ENCODE measurements around the gene XYLB. TPM values are rescaled to one million over a fixed set of nuclear protein-coding genes. Genes with fewer than 3 reads are reported as not detected.

XYLB gene
- total RNA-seq, 2 experiments from 2014 or later = 4.4 to 4.7 TPM

DNA sequence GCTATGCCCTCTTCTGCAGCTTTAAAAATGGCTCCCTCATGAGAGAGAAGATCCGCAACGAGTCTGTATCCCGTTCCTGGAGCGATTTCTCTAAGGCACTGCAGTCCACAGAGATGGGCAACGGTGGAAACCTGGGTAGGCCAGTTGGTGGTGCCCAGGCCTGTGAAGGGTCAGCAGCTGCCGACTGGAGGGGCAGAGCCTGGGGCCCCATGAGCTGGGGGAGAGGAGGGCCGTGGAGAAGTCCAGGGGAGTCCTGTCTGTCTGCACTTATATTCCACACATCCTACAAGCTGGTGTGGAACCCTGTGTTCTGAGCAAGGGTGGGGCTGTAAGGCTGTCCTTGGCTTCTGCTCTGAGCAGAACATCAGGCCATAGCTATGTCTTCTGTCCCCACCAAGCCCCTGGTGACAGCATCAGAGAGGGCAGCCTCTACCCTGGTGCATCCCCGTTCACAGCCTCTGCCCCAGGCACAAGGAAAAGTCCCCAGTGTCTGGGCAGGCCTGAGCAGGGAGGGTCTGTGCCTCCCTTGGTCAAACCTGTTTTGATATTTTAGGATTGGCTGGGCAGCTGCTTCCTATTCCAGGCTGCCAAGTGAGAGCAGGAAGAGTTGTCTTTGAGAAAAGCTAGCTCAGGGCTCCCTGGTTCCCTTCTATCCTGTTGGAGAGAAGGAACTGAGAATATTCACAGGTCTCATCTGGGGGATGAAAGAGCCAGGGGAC is 29.7 kb downstream of the XYLB start:
- POLR2A ChIA-PET = no interaction called here
- no peak for DNase-seq
- Mint-ChIP-seq H3K4me3 (no peak overlapping the region), H3K4me1 (ENCODE audit: low read depth) (peaks cover 20% of the 10 kb centered on the region), H3K9me3 (peaks cover 2% of the 10 kb centered on the region), H3K36me3 (ENCODE audit: low read depth) (peaks cover 51% of the 10 kb centered on the region), H3K27me3 (no peaks in the 10 kb centered on the region), H3K27ac (no peak overlapping the region)
- intact Hi-C loops (cut with micrococcal nuclease) = no loop called here
- ATAC-seq = no peak
- CTCF ChIA-PET = interaction anchor here (1.0 kb wide), 1 partner anchor 104 kb away, joined by 3 read pairs; no protein-coding TSS in a partner anchor
- TF ChIP-seq, protein P1, sequence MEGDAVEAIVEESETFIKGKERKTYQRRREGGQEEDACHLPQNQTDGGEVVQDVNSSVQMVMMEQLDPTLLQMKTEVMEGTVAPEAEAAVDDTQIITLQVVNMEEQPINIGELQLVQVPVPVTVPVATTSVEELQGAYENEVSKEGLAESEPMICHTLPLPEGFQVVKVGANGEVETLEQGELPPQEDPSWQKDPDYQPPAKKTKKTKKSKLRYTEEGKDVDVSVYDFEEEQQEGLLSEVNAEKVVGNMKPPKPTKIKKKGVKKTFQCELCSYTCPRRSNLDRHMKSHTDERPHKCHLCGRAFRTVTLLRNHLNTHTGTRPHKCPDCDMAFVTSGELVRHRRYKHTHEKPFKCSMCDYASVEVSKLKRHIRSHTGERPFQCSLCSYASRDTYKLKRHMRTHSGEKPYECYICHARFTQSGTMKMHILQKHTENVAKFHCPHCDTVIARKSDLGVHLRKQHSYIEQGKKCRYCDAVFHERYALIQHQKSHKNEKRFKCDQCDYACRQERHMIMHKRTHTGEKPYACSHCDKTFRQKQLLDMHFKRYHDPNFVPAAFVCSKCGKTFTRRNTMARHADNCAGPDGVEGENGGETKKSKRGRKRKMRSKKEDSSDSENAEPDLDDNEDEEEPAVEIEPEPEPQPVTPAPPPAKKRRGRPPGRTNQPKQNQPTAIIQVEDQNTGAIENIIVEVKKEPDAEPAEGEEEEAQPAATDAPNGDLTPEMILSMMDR (IDR thresholded peaks at IDR 0.05) = no peak

DNA sequence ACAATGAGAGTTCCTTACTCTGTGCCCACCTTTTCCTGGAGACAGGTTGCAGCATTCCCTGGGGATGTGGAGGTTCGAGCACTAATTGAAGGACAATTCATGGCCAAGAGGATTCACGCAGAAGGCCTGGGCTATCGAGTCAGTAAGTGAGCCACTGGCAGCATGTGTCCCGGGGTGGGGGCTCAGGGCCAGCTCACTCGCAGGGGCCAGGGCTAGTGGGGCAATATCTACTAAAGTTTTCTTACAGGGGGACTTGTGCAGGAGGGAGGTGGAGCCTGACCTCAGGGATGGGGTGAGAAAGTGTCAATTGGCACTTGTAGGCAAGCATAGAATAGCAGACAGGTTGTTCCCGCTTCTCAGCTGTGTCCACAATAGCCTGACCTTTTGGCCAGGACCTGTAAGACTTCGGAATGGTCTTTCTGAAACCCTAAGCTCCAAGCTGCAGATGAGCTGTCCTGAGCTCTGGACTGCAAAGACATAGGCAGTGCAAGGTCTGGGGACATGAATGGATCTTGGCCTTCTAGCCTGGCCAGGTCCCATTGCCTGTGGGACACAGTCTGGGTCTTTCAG is 32.7 kb downstream of the XYLB start:
- POLR2A ChIA-PET = no interaction called here

DNA sequence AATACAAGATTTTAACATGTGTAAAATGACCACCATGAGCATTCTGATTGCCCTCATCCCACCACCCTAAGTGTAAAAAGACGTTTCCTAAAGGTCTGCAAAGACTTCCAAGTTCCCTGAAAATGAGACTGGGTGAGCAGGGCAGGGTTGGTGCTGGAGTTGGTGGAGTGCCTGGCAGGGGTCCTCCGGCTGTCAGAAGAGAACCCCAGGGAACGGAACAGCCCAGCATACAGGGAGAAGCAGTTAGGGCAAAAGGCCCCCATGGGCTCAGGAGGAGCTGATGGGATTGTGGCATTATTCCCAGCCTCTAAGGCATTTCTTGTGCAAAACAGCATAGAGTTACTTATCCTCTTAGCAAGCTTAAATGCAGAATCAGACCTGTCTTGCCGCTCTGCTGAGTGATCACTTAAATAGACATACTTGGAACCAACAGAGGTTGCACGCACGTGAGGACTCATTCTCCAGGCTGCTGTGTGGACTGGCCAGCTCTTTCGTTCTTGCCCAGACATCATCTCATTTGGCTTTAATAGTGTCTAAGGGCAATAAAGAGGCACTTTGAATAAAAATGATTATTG is 36.0 kb downstream of the XYLB start:
- ChIA-PET CTCF (no interaction called here), POLR2A (no interaction called here)
- H3K9me3 Mint-ChIP-seq = peaks cover 10% of the 10 kb centered on the region
- H3K27ac Mint-ChIP-seq = no peak overlapping the region
- no peak for DNase-seq
- intact Hi-C loops (cut with micrococcal nuclease) = no loop called here
- ATAC-seq = no peak
- no peaks in the 10 kb centered on the region for H3K4me1 Mint-ChIP-seq (ENCODE audit: low read depth)
- H3K27me3 Mint-ChIP-seq = no peaks in the 10 kb centered on the region
- TF ChIP-seq, protein P1 (IDR thresholded peaks at IDR 0.05) = no peak
- peaks cover 63% of the 10 kb centered on the region for H3K36me3 Mint-ChIP-seq (ENCODE audit: low read depth)
- no peak overlapping the region for H3K4me3 Mint-ChIP-seq

More for the DNA sequence above, 32.7 kb downstream of the XYLB start:
- Mint-ChIP-seq H3K27ac (no peak overlapping the region), H3K36me3 (ENCODE audit: low read depth) (peaks cover 62% of the 10 kb centered on the region), H3K4me1 (ENCODE audit: low read depth) (peaks cover 6% of the 10 kb centered on the region), H3K9me3 (peaks cover 4% of the 10 kb centered on the region), H3K27me3 (no peaks in the 10 kb centered on the region), H3K4me3 (no peak overlapping the region)
- ATAC-seq = no peak
- intact Hi-C loops (cut with micrococcal nuclease) = no loop called here
- TF ChIP-seq, protein P1 (IDR thresholded peaks at IDR 0.05) = no peak
- no peak for DNase-seq
- CTCF ChIA-PET = interaction anchor here (0.7 kb wide), 1 partner anchor 117 kb away, joined by 3 read pairs; the partner anchor contains the start of gene EXOG

DNA sequence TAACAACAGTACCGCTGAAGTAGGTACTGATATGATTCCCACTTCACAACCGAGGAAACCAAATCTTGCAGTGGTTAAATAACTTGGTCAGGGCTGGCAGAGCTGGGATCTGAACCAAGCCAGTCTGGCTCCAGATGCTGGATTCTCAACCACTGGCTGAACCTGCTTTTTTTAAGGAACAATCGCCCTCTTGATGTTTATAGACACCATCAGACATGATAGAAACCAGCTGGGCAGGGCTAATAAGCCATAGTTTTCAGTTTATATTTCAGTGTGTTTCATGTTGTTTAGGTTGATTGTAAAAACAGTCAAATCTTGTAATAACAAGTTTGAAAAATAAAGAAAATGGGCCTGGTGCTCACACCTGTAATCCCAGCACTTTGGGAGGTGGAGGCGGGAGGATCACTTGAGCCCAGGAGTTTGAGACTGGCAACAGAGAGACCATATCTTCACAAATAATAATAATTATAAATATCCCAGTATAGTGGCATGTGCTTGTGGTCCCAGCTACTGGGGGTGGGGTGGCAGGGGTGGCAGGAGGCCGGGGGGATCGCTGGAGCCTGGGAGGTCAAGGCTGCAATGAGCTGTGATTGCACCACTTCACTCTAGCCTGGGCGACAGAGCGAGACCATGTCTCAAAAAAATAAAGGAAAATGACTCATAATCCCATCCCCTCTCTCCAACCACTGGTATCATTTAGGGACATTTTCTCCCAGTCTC is 36.7 kb downstream of the XYLB start:
- ATAC-seq (no peak), DNase-seq (no peak)
- Mint-ChIP-seq H3K27ac (no peak overlapping the region), H3K36me3 (ENCODE audit: low read depth) (peaks cover 56% of the 10 kb centered on the region), H3K27me3 (no peaks in the 10 kb centered on the region), H3K9me3 (peaks cover 11% of the 10 kb centered on the region), H3K4me1 (ENCODE audit: low read depth) (no peaks in the 10 kb centered on the region), H3K4me3 (no peak overlapping the region)
- TF ChIP-seq, protein P1 (IDR thresholded peaks at IDR 0.05) = no peak
- intact Hi-C loops (cut with micrococcal nuclease) = no loop called here
- ChIA-PET POLR2A (interaction anchor here (1.2 kb wide), 1 partner anchor 8 kb away, joined by 3 read pairs; no protein-coding TSS in a partner anchor), CTCF (no interaction called here)

Data from activated CD8-positive, alpha-beta T cell treated with anti-CD3 and anti-CD28 coated beads for 36 hours (primary cell).